Measurements from ENCODE around the gene MEX3D. TPM values are rescaled to one million over a fixed set of nuclear protein-coding genes. Genes with fewer than 3 reads are reported as not detected.

The MEX3D gene
- total and polyA plus RNA-seq, 5 donors, result 4.4 to 12.4 (median 11.0) TPM

GRCh38 chr19:1580382-1580781 is 12.3 kb upstream of the MEX3D start:
- Histone ChIP-seq H3K27me3 (ENCODE audit: control insufficient read depth, insufficient read depth) (no peaks in the 10 kb centered on the region), H3K4me3 (ENCODE audit: low read length) (no peak overlapping the region), H3K4me1 (ENCODE audit: control insufficient read depth, insufficient read depth, low read length) (no peaks in the 10 kb centered on the region), H3K27ac (ENCODE audit: low read length) (no peak overlapping the region), H3K9me3 (ENCODE audit: control insufficient read depth, low read length) (no peaks in the 10 kb centered on the region)
- DNase-seq (no peak), ATAC-seq (no peak)
- intact Hi-C loops (cut with DNase I), result no loop called here
- WGBS, result 86% methylated on average over 20 of the region's 20 CpGs

- WGBS, result 94% methylated on average over 20 of the region's 20 CpGs
- DNase-seq (no peak), ATAC-seq (no peak)
- Histone ChIP-seq H3K27me3 (ENCODE audit: control insufficient read depth, insufficient read depth) (no peaks in the 10 kb centered on the region), H3K4me3 (ENCODE audit: low read length) (no peak overlapping the region), H3K4me1 (ENCODE audit: control insufficient read depth, insufficient read depth, low read length) (no peaks in the 10 kb centered on the region), H3K27ac (ENCODE audit: low read length) (no peak overlapping the region), H3K9me3 (ENCODE audit: control insufficient read depth, low read length) (no peaks in the 10 kb centered on the region)
- intact Hi-C loops (cut with DNase I), result no loop called here
Measured at GRCh38 chr19:1579222-1579621, 11.1 kb upstream of the MEX3D start.

GRCh38 chr19:1577929-1578618 is 9.9 kb upstream of the MEX3D start:
- H3K27me3 ChIP-seq (ENCODE audit: control insufficient read depth, insufficient read depth), result no peaks in the 10 kb centered on the region
- H3K27ac ChIP-seq (ENCODE audit: low read length), result no peak overlapping the region
- intact Hi-C loops (cut with DNase I), result no loop called here
- DNase-seq, result no peak
- 84% methylated on average over 49 of the region's 49 CpGs for WGBS
- H3K4me3 ChIP-seq (ENCODE audit: low read length), result no peak overlapping the region
- ATAC-seq, result peak in 1 of 2 donors; percentile 5
- H3K4me1 ChIP-seq (ENCODE audit: control insufficient read depth, insufficient read depth, low read length), result no peaks in the 10 kb centered on the region
- no peaks in the 10 kb centered on the region for H3K9me3 ChIP-seq (ENCODE audit: control insufficient read depth, low read length)

GRCh38 chr19:1577090-1577928 is 9.2 kb upstream of the MEX3D start:
- Histone ChIP-seq H3K4me3 (ENCODE audit: low read length) (no peak overlapping the region), H3K9me3 (ENCODE audit: control insufficient read depth, low read length) (no peaks in the 10 kb centered on the region), H3K27me3 (ENCODE audit: control insufficient read depth, insufficient read depth) (no peaks in the 10 kb centered on the region), H3K4me1 (ENCODE audit: control insufficient read depth, insufficient read depth, low read length) (no peaks in the 10 kb centered on the region), H3K27ac (ENCODE audit: low read length) (no peak overlapping the region)
- DNase-seq (peak in 1 of 3 donors; percentile 38), ATAC-seq (peak; percentile 28 to 40)
- whole genome bisulfite sequencing, result 73% methylated on average over 41 of the region's 41 CpGs
- intact Hi-C loops (cut with DNase I), result no loop called here

GRCh38 chr19:1576242-1577089 is 8.3 kb upstream of the MEX3D start:
- no peaks in the 10 kb centered on the region for H3K4me1 ChIP-seq (ENCODE audit: control insufficient read depth, insufficient read depth, low read length)
- intact Hi-C loops (cut with DNase I), result no loop called here
- H3K27ac ChIP-seq (ENCODE audit: low read length), result no peak overlapping the region
- H3K27me3 ChIP-seq (ENCODE audit: control insufficient read depth, insufficient read depth), result no peaks in the 10 kb centered on the region
- DNase-seq (no peak), ATAC-seq (peak in 1 of 2 donors; percentile 8)
- WGBS, result 82% methylated on average over 30 of the region's 30 CpGs
- no peaks in the 10 kb centered on the region for H3K9me3 ChIP-seq (ENCODE audit: control insufficient read depth, low read length)
- H3K4me3 ChIP-seq (ENCODE audit: low read length), result no peak overlapping the region

GRCh38 chr19:1575323-1576241 is 7.5 kb upstream of the MEX3D start:
- WGBS, result 84% methylated on average over 22 of the region's 22 CpGs
- H3K4me1 ChIP-seq (ENCODE audit: control insufficient read depth, insufficient read depth, low read length), result no peaks in the 10 kb centered on the region
- no peaks in the 10 kb centered on the region for H3K27me3 ChIP-seq (ENCODE audit: control insufficient read depth, insufficient read depth)
- DNase-seq, result no peak
- H3K4me3 ChIP-seq (ENCODE audit: low read length), result no peak overlapping the region
- H3K27ac ChIP-seq (ENCODE audit: low read length), result no peak overlapping the region
- peak in 1 of 2 donors; percentile 6 for ATAC-seq
- H3K9me3 ChIP-seq (ENCODE audit: control insufficient read depth, low read length), result no peaks in the 10 kb centered on the region
- intact Hi-C loops (cut with DNase I), result no loop called here

- WGBS, result 83% methylated on average over 34 of the region's 34 CpGs
- intact Hi-C loops (cut with DNase I), result no loop called here
- Histone ChIP-seq H3K4me3 (ENCODE audit: low read length) (no peak overlapping the region), H3K9me3 (ENCODE audit: control insufficient read depth, low read length) (no peaks in the 10 kb centered on the region), H3K27me3 (ENCODE audit: control insufficient read depth, insufficient read depth) (no peaks in the 10 kb centered on the region), H3K4me1 (ENCODE audit: control insufficient read depth, insufficient read depth, low read length) (no peaks in the 10 kb centered on the region), H3K27ac (ENCODE audit: low read length) (no peak overlapping the region)
- DNase-seq (no peak), ATAC-seq (no peak)
Measured at GRCh38 chr19:1574354-1575136, 6.4 kb upstream of the MEX3D start.

GRCh38 chr19:1572795-1573194 is 4.7 kb upstream of the MEX3D start:
- intact Hi-C loops (cut with DNase I), result no loop called here
- H3K27ac ChIP-seq (ENCODE audit: low read length), result no peak overlapping the region
- H3K4me3 ChIP-seq (ENCODE audit: low read length), result no peak overlapping the region
- H3K4me1 ChIP-seq (ENCODE audit: control insufficient read depth, insufficient read depth, low read length), result peaks cover 4% of the 10 kb centered on the region
- 89% methylated on average over 9 of the region's 9 CpGs for WGBS
- DNase-seq (no peak), ATAC-seq (no peak)
- H3K27me3 ChIP-seq (ENCODE audit: control insufficient read depth, insufficient read depth), result no peaks in the 10 kb centered on the region
- H3K9me3 ChIP-seq (ENCODE audit: control insufficient read depth, low read length), result no peaks in the 10 kb centered on the region

- Histone ChIP-seq H3K27me3 (ENCODE audit: control insufficient read depth, insufficient read depth) (no peaks in the 10 kb centered on the region), H3K27ac (ENCODE audit: low read length) (no peak overlapping the region), H3K9me3 (ENCODE audit: control insufficient read depth, low read length) (no peaks in the 10 kb centered on the region), H3K4me3 (ENCODE audit: low read length) (no peak overlapping the region), H3K4me1 (ENCODE audit: control insufficient read depth, insufficient read depth, low read length) (peaks cover 4% of the 10 kb centered on the region)
- no peak for DNase-seq
- ATAC-seq, result no peak
- intact Hi-C loops (cut with DNase I), result no loop called here
- WGBS, result 89% methylated on average over 12 of the region's 12 CpGs
Measured at GRCh38 chr19:1571358-1571757, 3.2 kb upstream of the MEX3D start.

GRCh38 chr19:1570836-1571235 is 2.7 kb upstream of the MEX3D start:
- H3K9me3 ChIP-seq (ENCODE audit: control insufficient read depth, low read length), result no peaks in the 10 kb centered on the region
- peaks cover 7% of the 10 kb centered on the region for H3K4me1 ChIP-seq (ENCODE audit: control insufficient read depth, insufficient read depth, low read length)
- H3K27ac ChIP-seq (ENCODE audit: low read length), result no peak overlapping the region
- WGBS, result 96% methylated on average over 13 of the region's 13 CpGs
- no peak overlapping the region for H3K4me3 ChIP-seq (ENCODE audit: low read length)
- intact Hi-C loops (cut with DNase I), result no loop called here
- H3K27me3 ChIP-seq (ENCODE audit: control insufficient read depth, insufficient read depth), result no peaks in the 10 kb centered on the region
- no peak for ATAC-seq
- no peak for DNase-seq

All from right cardiac atrium (tissue), 5 donors.